Epithelial cell of umbilical artery (primary cell): Measurements from ENCODE around the gene SLFN12L. TPM values are rescaled to one million over a fixed set of nuclear protein-coding genes. Genes with fewer than 3 reads are reported as not detected.

ENCODE experiments used
- total RNA-seq: library from RNA; depleted of rRNA; stranded (reverse); fragments of >200 nt; gene quantifications from 2 replicates; pipeline ENCODE4 v1.2.3, GENCODE V29; 2014

The SLFN12L gene
- 0.15 TPM in 1 of 2 replicates, not detected in the other for total RNA-seq

GRCh38 chr17:35537601-35538141 is at the start of gene SLFN12L:
Gene SLFN12L, minus strand, starts transcription at chr17:35537678. Its CDS starts 15,314 bp downstream, at chr17:35522364.

GRCh38 chr17:35578197-35578928 is 40.9 kb upstream of the SLFN12L start, which contains the start of gene PEX12:
Gene PEX12, minus strand, starts transcription at chr17:35578571. Its CDS starts 550 bp downstream, at chr17:35578021.

GRCh38 chr17:35560703-35561102 is 23.2 kb upstream of the SLFN12L start, which contains the start of gene SLFN14:
Gene SLFN14, minus strand, starts transcription at chr17:35560819. Its CDS starts 2,757 bp downstream, at chr17:35558062.

GRCh38 chr17:35448214-35448898 is 89.1 kb downstream of the SLFN12L start, which contains the start of gene SLFN13:
Gene SLFN13, minus strand, starts transcription at chr17:35448766. Its CDS starts 3,086 bp downstream, at chr17:35445680.

GRCh38 chr17:35432176-35433074 is 105.1 kb downstream of the SLFN12L start, which contains the start of gene SLFN12:
Gene SLFN12, minus strand, starts transcription at chr17:35432500. Its CDS starts 9,472 bp downstream, at chr17:35423028.

Other genes starting within 250 kb of the SLFN12L start
- 57.8 and 227 TPM in 2 replicates for gene SLFN11, start 164.1 kb downstream of the SLFN12L start, total RNA-seq
- 23.4 and 86.5 TPM in 2 replicates for gene SLFN12, start 105.2 kb downstream of the SLFN12L start, total RNA-seq
- 1.3 and 5.8 TPM in 2 replicates for gene SLFN13, start 88.9 kb downstream of the SLFN12L start, total RNA-seq
- not detected in 2 replicates for gene SLFN14, start 23.1 kb upstream of the SLFN12L start, total RNA-seq
- 2.3 and 2.6 TPM in 2 replicates for gene PEX12, start 40.9 kb upstream of the SLFN12L start, total RNA-seq
- 83.5 and 84.5 TPM in 2 replicates for gene AP2B1, start 49.6 kb upstream of the SLFN12L start, total RNA-seq
- 0.15 and 0.32 TPM in 2 replicates for gene RASL10B, start 194.0 kb upstream of the SLFN12L start, total RNA-seq
- gene GAS2L2, start 215.6 kb upstream of the SLFN12L start, total RNA-seq: not detected in 2 replicates
- gene C17orf50, start 223.2 kb upstream of the SLFN12L start, total RNA-seq: not detected in 2 replicates